GM12891 (cell line): ENCODE results near the gene PRND.

Source experiments
- POLR2A ChIP-seq: IDR thresholded peaks from 2 replicates; pipeline ENCODE4 v1.6.1; 2011; ENCODE audit warnings: low read depth, low read length, control low read depth
- POLR2AphosphoS5 ChIP-seq: IDR thresholded peaks from 2 replicates; pipeline ENCODE4 v1.6.1; 2011; ENCODE audit warnings: low read depth, low read length, control low read depth
- POU2F2 ChIP-seq: IDR thresholded peaks from 2 replicates; pipeline ENCODE4 v1.6.1; 2011; ENCODE audit warnings: low read depth, mild to moderate bottlenecking, control low read depth, low read length, moderate library complexity
- SPI1 ChIP-seq: IDR thresholded peaks from 2 replicates; pipeline ENCODE4 v1.6.1; 2011; ENCODE audit warnings: low read depth, low read length, control low read depth

DNA sequence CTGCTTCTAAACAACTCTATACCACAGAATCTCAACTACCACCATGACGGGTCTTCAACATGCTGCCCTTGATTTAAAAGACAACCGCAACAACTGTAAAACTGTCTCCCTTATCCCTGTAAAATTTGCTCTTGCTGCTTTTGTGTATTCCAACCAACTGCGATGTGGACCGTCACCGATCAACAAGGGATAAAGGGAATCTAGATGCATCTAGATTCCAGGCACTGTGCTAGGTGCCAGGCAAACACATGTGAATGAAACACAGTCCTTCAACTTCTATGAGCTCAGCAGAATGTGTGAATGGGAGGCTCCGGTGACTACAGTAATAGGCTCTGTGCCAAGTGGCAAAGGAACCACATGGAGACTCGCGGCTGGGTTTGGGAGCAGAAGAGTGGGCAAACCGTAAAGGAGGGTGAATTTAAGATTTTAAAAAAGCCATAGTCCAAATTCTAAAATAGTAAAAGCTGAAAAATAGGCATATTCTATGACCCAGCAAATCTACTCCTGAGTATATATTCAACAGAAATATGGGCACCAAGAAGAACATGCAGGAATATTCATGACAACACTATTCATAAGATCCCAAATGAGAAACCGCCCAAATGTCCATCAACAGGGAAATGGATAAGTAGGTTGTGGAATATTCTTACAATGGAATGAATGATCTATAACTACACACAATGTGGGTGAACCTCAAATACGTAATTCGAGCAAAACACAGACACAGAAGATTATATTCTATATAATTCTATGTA lies 3.7 kb upstream of the PRND start:
- TF ChIP-seq POLR2AphosphoS5 (no peak), POLR2A (no peak), POU2F2 (no peak), SPI1 (no peak)
